GM19328 (cell line): ENCODE results near the gene PPP6R3.
"Not testable (repeated sequence)": the region's sequence is repeated elsewhere in the genome, so short reads cannot be mapped to it uniquely, and the experiment has no call there.

Experiments used
- ATAC-seq: cut with Tn5 transposase; IDR thresholded peaks from one replicate; pipeline ENCODE4 v1.9.1; 2021; ENCODE audit warnings: mild to moderate bottlenecking, moderate library complexity; ENCODE audit not compliant: unreplicated experiment

PPP6R3 gene

GRCh38 chr11:68523033-68523432, 62.5 kb downstream of the PPP6R3 start:
- ATAC-seq, result no peak

DNA sequence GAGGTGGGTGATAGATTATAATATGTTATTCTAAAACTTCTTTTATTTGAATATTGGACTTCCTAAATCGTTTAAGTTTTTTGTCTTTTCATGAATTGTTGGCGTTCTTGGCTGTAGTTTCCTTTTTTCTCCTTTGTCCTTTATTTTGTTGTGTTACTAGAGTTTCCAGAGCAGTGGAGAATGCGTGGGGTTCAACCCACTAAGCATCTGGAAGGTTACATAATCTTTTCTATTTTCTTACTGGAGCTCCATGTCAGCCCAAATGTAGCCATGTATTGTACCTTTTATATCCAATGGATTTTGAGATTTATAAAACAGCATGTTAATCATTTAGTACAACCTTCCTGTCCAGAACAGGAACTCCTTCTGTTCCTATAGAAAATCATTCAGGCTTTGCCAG, 63.2 kb downstream of the PPP6R3 start:
- ATAC-seq, result no peak

- no peak for ATAC-seq
Observed at GRCh38 chr11:68524213-68524612, 63.7 kb downstream of the PPP6R3 start.

DNA sequence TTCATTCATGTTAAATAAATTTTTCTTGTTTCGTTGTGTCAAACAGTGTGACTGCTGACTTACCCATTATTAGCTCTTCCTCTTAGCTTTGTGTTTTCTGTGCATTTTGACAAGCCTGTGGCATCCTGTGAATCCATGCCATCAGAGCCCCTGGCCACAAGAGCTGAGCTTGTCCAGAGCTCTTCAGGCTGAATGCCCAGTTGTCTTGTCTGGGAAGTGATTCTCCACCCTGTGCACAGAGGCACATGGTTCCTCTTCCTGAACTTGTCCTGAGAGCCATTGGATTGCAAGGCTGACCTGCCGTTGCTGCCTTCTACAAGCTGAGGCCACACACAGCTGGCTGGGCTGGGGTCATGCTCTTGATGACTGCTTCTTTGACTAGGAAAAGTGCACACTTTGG, 64.1 kb downstream of the PPP6R3 start:
- no peak for ATAC-seq

DNA sequence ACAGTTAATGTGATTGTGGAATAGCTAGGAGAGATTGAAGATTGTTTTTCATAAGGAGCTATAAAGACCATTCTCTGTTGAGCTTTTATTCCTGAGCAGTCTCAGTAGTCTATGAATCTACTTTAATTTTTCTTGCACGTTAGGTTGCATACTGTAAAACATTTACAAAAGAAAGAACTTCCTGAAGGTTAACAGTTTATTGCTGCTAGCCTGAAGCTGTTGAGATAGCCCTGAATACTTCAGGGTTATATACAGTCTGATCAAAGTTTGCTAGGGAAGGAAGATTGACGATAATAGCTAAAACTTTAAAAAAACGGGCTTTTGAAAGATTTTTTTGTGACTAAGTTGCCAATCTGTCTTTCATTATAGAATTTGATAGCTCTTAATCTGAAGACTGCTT, 64.8 kb downstream of the PPP6R3 start:
- ATAC-seq, result no peak

DNA sequence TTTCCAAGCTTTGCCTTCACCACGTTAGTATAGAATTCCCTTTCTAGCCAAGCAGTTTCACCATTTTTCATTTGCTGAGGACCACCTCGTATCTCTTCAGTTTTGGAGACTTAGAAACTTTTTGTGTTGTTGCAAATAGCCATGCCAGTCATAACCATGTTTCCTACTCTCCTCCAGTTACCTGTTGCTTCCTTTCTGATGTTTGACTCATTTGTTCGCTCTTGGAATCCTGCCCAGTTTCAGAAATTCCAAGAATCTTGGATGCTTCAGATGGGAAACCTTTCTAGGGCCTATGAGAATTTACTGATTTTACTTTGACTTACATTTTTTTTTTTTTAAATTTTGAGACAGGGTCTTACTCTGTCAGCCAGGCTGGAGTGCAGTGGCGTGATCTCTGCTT, 65.4 kb downstream of the PPP6R3 start:
- no peak for ATAC-seq

GRCh38 chr11:68527585-68527984, 67.0 kb downstream of the PPP6R3 start:
- ATAC-seq, result no peak

DNA sequence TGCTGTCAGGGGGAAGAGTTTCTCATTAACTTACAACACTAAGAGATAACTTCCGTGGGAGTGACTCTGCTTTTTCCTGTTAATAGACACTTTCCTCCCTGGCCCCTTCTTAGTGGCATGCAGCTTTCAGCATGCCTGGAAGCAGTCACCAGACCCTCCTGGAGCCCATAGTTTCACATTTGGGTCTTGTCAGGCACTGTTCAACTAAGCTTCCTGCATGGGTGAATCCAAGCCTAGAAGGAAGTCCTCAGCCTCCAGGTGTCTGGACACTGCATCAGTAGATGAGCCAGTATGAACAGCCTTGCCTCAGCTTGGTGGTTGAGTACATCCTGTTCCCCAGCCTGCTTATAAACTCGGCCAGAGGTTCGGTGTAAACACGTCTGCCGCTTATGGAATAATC, 68.1 kb downstream of the PPP6R3 start:
- no peak for ATAC-seq

DNA sequence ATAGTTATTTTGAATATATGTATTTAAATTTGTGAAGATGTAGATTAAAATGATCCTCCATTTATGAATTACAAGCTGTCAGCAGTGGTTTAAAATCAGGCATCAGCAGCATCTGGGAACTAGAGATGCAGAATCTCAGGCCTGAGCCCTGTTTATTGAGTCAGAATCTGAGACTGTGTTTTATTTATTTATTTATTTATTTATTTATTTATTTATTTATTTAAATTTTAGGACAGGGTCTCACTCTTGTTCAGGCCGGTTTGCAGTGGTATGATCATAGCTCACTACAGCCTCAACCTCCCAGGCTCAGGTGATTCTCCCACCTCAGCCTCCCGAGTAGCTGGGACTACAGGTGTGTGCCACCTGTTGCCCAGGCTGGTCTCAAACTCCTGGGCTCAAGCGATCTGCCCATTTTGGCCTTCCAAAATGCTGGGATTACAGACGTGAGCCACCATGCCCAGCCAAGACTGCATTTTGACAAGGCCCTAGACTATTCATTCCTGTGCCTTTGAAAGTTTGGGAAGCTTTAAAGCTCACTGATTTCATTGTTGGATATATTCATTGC, 70.7 kb downstream of the PPP6R3 start:
- ATAC-seq, result no peak

DNA sequence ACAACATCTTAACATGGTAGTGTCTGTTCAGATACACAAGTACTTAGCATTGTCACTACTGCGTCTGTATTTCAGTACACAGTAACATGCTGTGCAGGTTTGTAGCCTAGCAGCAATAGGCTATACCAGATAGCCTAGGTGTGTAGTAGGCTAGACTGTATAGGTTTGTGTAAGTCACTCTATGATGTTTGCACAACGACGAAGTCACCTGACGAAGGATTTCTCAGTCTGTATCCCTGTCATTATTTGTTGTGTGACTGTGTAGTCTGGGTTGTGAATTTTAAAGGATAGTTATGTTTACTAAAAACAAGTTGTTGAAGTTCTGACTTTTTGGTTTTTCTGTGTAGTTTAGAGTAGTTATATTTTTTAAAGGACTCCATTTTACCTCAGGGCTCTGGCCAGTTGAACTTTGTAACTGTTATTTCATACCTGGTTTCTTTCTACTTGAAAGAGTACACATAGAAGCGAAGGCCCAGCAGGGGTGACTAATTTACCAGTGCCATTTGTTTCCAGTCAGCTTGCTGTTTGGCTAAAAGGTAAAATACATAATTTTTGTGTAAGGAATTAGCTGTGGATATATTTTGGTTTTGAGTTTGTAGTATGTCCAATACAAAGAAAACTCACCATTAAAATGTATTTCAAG, 72.3 kb downstream of the PPP6R3 start:
- no peak for ATAC-seq

GRCh38 chr11:68533945-68534344, 73.4 kb downstream of the PPP6R3 start:
- ATAC-seq, result no peak

- no peak for ATAC-seq
Observed at GRCh38 chr11:68535098-68535497, 74.5 kb downstream of the PPP6R3 start.

DNA sequence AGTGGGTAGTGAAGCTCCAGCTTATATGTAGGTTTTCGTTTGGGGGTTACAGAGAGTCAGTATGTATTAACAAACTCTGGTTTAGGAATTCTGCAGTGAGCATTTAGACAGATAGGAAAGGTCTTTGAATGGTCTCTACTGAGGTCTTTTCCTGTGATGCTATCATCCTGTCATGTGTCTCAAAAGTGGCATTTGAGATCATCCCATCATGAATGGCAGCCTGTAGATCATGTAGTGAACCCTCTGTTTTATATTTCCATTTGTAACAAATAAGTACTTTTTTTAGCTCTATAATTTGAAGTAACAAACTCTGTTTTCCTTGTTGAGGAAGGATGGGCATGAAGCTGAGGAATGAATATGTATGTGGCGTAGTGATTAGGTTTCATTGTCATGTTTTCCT, 76.2 kb downstream of the PPP6R3 start:
- ATAC-seq, result no peak

- ATAC-seq, result no peak
Observed at GRCh38 chr11:68538025-68538424, 77.5 kb downstream of the PPP6R3 start.

GRCh38 chr11:68539395-68539794, 78.8 kb downstream of the PPP6R3 start:
- no peak for ATAC-seq

- ATAC-seq, result not testable (repeated sequence)
Observed at GRCh38 chr11:68540504-68540903, 80.0 kb downstream of the PPP6R3 start.

DNA sequence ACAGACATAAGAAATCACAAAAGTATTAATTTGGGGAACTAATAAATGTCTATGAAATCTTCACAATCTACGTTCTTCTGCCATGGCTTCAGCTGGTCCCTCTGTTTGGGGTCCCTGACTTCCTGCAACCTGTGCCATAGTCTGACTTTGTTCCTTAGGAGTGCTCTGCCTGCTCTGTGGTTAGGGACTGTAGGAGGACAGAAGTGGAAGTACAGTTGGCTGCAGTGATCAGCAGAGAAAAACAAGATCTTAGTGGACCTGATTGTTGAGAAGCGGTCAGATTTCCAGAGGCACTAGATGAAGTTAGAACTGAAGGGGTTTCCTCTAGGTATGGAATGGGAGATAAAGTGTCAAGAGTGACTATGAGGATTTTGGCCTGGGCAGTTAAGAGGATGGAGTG, 80.6 kb downstream of the PPP6R3 start:
- no peak for ATAC-seq

GRCh38 chr11:68541991-68542390, 81.4 kb downstream of the PPP6R3 start:
- ATAC-seq, result no peak

DNA sequence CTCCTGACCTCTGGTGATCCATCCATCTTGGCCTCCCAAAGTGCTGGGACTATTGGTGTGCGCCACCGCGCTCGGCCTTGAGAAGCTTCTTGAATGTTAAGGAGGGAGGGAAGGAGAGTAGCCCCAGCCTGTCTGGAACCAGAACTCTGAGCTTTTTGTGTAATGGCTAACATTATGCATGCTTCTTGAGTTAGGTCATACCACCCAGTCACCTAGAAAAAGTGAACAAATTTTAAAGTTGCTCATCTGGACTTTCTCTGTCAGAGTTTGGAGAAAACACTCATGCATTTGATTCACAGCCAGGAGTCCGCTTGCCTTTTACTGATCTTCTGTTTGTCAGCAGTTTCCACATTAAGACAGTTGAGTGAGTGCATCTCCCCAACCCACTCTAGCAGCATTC, 82.1 kb downstream of the PPP6R3 start:
- no peak for ATAC-seq

- no peak for ATAC-seq
Observed at GRCh38 chr11:68543594-68543993, 83.0 kb downstream of the PPP6R3 start.

- ATAC-seq, result no peak
Observed at GRCh38 chr11:68545347-68545746, 84.8 kb downstream of the PPP6R3 start.

DNA sequence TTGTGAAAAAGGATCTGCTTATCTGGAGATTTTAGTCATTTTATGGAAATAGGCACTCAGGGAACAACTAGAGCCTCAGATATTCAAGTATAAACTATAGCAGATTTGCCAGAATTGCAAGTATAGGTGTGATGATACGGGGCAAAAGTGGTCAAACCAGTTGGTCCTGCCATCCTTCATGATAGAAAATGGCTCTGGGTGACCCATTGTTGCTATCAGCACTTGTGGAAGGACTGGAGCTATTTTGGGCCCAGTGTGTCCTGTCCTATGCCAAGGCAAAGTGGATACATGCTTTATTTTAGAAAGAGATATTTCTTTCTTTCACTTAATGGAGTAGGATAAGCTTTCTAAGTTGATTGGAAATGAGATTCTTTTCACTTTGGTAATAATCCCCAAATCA, 85.2 kb downstream of the PPP6R3 start:
- no peak for ATAC-seq

DNA sequence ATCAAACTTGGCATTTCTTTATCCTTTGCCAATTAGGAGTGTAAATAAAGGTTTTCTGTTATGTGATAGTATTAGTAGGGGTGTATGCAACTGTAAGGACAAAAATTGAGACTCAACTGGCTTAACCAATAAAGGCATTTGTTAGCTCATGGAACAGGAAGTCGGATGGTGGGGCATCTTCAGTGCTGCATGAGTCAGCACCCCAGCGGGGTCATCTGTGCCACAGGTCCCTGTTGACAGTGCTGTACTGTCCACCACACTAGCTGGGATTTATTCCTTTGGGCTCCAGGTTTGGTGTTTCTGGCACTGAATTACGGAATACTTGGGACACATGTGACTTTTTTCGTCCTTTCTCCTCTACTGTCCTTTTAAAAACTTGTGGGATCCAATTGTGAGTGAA, 86.0 kb downstream of the PPP6R3 start:
- no peak for ATAC-seq
